ENCODE measurements around the gene TP53RK.

Gene TP53RK

GRCh38 chr20:46694484-46694883 is 5.2 kb upstream of the TP53RK start:
- Histone ChIP-seq H3K27ac (no peak overlapping the region), H3K9me3 (ENCODE audit: severe bottlenecking) (no peaks in the 10 kb centered on the region), H3K27me3 (ENCODE audit: insufficient read depth, low read depth, severe bottlenecking) (no peaks in the 10 kb centered on the region), H3K36me3 (no peaks in the 10 kb centered on the region), H3K4me3 (ENCODE audit: low read depth, low read length) (no peak overlapping the region)
- TF ChIP-seq CTCF (IDR thresholded peaks at IDR 0.05; ENCODE audit: low read depth, low read length) = no peak
- DNase-seq = no peak

DNA sequence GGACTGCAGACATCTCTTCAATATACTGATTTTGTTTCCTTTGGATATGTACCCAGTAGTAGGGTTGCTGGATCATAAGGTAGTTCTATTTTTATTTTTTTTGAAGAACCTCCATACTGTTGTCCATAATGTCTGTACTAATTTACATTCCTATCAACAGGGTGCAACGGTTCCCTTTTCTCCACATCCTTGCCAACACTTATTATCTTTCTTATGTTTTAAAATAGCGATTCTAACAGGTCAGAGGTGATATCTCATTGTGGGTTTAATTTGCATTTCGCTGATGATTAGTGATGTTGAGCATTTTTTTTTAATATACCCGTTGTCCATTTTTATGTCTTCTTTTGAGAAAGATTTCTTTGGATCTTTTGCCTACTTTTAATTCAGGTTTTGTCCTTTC is 2.0 kb upstream of the TP53RK start:
- no peak overlapping the region for H3K27ac ChIP-seq
- no peaks in the 10 kb centered on the region for H3K27me3 ChIP-seq (ENCODE audit: insufficient read depth, low read depth, severe bottlenecking)
- no peaks in the 10 kb centered on the region for H3K9me3 ChIP-seq (ENCODE audit: severe bottlenecking)
- no peak for DNase-seq
- TF ChIP-seq CTCF (IDR thresholded peaks at IDR 0.05; ENCODE audit: low read depth, low read length) = no peak
- H3K4me3 ChIP-seq (ENCODE audit: low read depth, low read length) = no peak overlapping the region
- peaks cover 11% of the 10 kb centered on the region for H3K36me3 ChIP-seq

DNA sequence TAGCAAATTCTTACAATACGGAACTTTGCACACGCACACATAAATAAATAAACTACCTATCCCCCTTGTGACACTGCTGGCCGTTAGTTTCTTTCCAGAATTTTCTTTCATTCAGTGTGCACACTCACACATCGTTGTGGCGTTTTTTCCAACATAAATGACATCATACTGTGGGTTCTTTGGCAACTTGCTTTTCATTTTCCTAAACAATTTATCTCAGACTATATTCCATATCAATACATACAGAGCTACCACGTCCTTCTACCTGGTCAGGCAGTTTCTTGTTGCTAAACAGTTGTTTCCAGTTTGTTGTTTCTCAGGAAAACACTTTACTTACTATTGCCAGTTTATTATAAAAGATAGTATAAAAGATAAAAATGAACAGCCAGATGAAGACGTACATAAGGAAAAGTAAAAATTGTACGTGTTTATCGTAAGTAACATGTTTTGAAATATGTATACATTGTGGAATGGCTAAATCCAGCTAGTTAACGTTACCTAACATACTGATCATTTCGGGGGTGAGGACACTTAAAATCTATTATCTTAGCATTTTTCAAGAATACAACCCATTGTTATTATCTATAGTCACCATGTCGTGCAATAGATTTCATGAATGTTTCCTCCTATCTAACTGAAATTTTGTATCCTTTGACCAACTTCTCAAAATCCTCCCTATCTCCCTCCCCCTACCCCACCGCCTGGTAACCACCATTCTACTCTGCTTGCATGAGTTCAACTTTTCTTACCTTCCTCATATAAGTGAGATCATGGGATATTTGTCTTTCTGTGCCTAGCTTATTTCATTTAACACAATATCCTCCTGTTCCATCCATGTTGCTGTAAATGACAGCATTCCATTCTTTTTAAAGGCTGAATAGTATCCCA is 1.2 kb upstream of the TP53RK start:
- no peaks in the 10 kb centered on the region for H3K9me3 ChIP-seq (ENCODE audit: severe bottlenecking)
- peak overlapping the region; percentile 97 for H3K4me3 ChIP-seq (ENCODE audit: low read depth, low read length)
- peaks cover 18% of the 10 kb centered on the region for H3K36me3 ChIP-seq
- DNase-seq = no peak
- no peak overlapping the region; the same call in 1 of the 2 replicates for H3K27ac ChIP-seq
- TF ChIP-seq CTCF (IDR thresholded peaks at IDR 0.05; ENCODE audit: low read depth, low read length) = no peak
- no peaks in the 10 kb centered on the region for H3K27me3 ChIP-seq (ENCODE audit: insufficient read depth, low read depth, severe bottlenecking)

DNA sequence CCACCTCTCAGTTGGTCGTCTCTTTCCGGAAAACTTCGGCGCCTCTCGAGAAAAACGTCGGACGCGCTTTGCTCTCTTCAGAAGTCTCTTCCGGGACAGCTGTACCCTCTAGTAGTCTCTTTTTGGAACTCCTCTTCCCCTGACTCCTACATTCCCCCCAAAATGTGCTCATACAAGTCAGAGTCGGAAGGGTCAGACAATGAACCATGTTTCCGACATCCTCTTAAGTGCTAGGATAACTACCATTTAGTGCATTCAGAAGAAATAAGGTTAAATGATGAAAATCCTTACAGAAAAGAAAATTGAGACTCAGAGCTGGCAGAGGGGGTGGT is 476 bp upstream of the TP53RK start:
- TF ChIP-seq CTCF (IDR thresholded peaks at IDR 0.05; ENCODE audit: low read depth, low read length) = no peak
- H3K36me3 ChIP-seq = peaks cover 26% of the 10 kb centered on the region

DNA sequence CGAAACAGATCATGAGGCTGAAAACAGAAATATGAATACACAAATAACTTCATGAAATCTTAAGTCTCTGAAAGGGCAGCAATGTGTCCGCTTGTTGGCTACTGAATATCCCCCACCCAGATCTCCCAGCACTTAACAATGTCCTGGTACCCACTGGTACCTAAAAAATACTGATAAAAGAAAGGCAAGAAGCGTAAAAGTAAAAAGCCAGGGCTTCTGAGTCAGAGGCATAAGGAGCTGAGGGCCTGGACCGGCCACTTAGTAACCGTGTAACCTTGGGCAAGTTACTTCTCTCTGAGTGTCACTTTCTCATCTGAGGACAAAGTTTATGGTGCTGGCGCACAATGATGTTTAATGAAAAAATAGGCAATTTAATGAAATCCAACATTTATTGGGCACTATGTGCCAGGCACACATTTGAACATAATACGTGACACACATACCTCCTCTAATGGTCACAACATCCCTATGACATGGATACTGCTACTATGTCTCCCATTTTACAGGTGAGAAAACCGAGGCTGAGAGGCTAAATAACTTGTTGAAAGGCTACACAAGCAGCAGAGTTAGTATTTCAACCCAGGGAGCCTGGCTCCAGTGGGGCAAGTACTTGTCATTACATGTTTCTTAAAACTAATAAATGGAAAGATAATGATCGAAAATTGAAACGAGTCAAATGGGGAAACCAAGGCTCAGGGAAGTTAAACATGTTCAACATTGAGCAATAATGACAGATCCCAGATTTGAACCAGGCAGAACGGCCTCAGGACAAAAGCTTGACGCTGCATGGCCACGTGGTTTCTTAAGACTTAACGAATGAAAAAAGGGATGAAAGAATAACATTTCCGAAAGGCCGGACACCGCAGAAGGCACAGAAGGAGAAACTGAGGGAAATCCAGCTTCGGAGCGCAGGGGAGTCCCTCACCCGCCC is 828 bp downstream of the TP53RK start:
- no peak for TF ChIP-seq CTCF (IDR thresholded peaks at IDR 0.05; ENCODE audit: low read depth, low read length)
- DNase-seq = no peak
- H3K4me3 ChIP-seq (ENCODE audit: low read depth, low read length) = peak overlapping the region; percentile 97
- H3K27me3 ChIP-seq (ENCODE audit: insufficient read depth, low read depth, severe bottlenecking) = no peaks in the 10 kb centered on the region
- no peaks in the 10 kb centered on the region for H3K9me3 ChIP-seq (ENCODE audit: severe bottlenecking)
- H3K36me3 ChIP-seq = peaks cover 28% of the 10 kb centered on the region
- H3K27ac ChIP-seq = peak overlapping the region; percentile 97

More for the DNA sequence above, 476 bp upstream of the TP53RK start:
- Histone ChIP-seq H3K27ac (peak overlapping the region; percentile 62), H3K27me3 (ENCODE audit: insufficient read depth, low read depth, severe bottlenecking) (no peaks in the 10 kb centered on the region), H3K4me3 (ENCODE audit: low read depth, low read length) (peak overlapping the region; percentile 97), H3K9me3 (ENCODE audit: severe bottlenecking) (no peaks in the 10 kb centered on the region)
- DNase-seq = no peak
